HG03354 (cell line): ENCODE data around the gene TEX261.
A peak's percentile ranks its signal among the peaks of the same experiment; 100 is the strongest.
"Not testable (repeated sequence)": the region's sequence is repeated elsewhere in the genome, so short reads cannot be mapped to it uniquely, and the experiment has no call there.

Experiments used
- ATAC-seq: cut with Tn5 transposase; IDR thresholded peaks from one replicate; pipeline ENCODE4 v1.9.1; 2021; ENCODE audit warnings: mild to moderate bottlenecking; ENCODE audit not compliant: unreplicated experiment, poor library complexity, severe bottlenecking

The TEX261 gene

DNA sequence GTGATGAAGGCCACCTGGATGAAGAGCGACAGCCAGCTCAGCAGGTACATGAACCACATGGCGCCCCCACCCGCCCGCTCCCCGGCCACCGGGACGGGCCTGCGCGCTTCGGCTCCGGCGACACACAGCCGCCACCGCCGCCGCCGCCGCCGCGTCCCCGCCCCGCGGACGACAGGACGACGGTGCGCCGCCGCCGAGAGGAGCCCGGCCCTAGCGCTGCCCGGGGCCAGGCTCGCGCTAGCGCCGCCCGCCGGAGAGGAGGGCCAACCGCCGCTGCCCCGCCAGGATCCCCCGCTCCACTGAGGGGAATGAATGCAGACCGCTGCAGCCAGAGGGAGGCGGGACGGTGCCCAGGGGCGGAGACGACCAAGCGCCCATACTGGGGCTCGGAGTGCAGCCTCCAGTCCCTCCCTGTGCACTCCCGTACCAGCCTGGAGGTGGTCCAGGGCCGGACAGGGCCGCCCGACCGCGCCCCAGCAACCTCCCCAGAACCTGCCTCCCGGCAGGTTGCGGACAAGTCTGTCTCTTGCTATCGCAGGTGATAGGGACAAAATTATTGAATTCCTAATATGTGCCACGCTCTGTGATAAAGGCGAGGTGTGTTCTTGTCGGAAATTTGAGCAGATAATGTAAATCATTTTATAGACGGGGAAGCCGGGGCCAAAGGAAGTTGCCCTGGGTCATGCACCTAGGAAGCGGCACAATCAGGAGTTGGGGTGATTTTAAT is at the start of gene TEX261:
Gene TEX261 (minus strand): TSS at position 175 of the 727 bp plus-strand sequence. CDS start 116 bp downstream, at position 59.
- peak; percentile 95 for ATAC-seq

DNA sequence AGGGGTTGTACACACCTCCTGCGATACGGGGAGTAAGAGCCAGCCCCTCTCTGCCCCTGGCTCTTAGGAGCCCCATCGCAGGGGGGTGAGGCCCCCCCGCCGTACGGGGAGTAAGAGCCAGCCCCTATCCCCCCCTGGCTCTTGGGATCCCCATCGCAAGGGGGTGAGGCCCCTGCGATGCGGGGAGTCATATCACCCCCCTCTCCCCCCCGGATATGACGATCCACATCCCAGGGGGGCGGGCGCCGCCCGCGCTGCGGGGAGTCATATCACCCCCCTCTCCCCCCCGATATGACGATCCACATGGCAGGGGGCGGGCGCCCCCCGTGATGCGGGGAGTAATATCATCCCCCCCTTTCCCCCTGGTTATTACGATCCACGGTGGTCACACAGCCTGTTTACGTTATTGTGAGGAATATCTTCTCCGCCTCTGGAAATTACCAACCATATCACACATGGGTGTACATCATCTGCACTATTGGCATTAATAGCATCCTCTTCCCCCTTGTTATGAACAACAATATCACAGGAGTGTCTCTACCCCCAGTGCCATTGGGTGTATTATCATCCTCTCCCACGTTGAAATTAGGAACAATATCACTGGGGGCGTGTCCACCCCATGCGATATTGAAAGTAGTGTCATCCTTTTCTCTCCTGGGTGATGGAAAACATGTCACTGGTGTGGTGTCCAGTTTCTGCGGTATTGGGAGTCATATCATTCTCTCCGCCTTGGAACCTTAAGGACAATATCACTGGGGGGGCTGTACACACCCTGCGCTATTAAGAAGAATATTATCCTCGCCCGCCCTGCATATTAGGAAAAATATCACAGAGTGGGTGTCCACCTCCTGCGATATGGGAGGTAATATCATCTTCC is 49.1 kb upstream of the TEX261 start:
- no peak for ATAC-seq

DNA sequence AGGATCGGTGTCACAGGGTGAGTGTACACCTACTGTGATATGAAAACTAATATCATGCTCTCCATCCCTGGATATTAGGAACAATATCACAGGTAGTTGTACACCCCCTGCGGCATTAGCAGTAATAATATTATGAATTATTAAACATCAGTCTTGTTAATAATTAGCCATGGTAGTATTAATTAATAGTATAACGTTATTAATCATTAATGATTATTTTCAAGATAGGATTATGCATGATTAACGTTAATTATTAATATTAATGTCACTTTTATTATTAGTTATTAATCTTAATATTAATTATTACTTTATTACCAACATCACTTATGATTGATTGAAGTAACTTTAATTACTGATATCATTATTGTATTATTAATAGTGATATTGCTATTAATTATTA is 47.6 kb upstream of the TEX261 start:
- no peak for ATAC-seq

DNA sequence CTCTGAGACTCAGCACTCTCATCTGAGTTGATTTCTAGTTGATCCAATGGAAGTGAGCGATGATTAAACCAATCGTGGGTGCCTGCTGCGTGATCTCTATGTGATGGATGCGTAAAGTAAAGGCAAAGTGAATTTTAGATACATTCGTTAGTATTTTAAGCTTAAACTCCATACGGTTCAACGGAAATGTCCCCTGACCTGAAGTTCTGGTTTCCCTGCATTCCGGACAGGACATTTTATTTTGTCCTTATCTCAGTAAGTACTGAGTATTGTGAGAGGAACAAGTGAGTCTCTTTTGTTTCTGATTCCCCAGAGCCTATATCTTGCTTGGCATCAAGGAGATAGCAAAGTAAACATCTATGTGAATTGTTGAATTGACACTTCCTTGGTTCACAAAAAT is 41.6 kb upstream of the TEX261 start:
- not testable (repeated sequence) for ATAC-seq

DNA sequence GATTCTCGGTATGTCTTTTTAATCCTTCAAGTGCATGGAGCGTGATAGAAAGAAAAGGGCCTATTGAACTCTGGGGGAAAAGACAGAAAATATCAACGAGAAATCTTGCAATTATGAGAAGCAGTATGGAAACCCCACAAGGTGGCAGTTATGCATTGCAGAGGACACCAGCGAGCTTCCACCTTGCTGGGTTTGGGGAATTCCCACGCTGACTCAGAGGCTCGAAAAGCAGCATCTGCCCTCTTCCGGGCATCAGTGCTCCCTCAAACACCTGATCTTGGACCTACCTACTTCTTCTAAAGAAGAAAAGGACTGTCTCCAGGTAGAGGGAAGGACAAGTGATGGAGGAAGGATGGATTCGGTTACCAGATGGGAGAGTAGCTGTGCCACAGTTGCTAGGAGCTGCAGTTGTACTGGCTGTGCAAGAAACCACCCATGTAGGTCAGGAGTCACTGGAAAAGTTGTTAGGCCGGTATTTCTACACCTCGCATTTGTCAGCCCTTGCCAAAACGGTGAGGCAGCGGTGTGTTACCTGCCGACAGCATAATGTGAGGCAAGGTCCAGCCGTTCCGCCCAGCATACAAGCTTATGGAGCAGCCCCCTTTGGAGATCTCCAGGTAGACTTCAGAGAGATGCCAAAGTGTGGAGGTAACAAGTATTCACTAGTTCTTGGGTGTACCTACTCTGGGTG is 29.0 kb upstream of the TEX261 start:
- ATAC-seq, result not testable (repeated sequence)

DNA sequence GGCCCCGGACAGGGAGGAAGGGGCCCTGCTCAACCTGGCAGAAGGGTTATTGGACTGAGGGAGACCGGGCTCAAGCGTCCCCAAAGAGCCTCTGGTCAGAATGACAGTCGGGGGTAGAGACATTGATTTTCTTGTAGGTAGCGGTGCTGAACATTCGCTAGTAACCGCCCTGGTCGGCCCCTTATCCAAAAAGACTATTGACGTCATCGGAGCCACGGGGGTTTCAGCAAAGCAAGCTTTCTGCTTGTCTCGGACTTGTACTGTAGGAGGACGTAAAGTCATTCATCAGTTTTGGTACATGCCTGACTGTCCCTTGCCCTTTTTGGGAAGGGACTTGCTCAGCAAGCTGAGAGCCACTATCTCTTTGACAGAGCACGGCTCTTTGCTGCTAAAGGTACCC is 26.7 kb upstream of the TEX261 start:
- ATAC-seq, result not testable (repeated sequence)

DNA sequence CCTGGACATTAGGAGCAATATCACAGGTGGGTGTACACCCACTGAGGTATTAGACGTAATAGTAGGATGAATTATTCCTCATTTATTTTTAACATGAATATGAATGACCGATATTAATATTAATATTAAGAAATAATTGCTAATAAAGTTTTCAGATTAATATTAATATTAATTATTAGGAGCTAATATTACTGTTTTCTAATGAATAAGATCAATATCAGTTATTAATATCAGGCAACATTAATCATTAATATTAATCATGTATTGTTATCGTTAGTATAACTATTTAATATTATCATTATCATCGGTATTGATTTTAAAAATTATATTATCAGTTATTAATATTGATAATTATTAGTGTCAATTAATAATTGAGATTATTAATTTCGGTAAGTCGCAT is 25.3 kb upstream of the TEX261 start:
- not testable (repeated sequence) for ATAC-seq

DNA sequence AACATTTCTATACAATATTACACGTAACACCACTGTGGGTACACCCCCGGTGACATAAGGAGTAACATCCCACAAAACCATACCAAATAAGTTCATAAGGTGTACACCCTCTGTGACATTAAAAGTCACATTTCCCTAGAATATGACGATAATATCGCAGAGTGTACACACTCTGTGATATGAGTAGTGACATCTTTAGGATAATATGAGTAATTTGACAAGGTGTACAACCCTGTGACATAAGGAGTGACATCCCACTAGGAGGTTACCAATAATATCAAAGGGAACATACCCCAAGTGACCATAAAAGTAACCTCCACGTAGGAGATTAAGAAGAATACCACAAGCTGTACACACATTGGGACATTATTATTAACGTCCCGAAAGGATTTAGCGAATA is 24.0 kb upstream of the TEX261 start:
- no peak for ATAC-seq

DNA sequence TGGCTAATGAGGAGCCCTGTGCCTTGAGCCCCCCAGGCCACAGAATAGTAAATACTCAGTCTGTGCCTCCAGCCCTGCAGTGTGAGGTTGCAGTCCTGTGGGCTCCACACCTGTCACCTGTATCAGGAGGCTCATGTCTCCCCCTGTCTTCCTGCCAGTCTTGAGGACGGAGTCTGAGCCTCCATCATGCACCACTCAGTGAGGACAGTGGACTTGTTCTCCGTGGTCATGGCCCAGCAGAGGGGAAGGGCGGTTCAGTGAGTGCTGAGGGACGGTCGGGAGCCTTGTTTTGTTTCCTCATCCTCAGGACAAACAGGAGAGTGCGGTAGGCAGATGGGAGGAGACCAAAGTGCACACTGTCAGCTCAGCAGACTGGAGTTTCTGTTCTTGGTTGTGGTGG is 17.1 kb upstream of the TEX261 start:
- not testable (repeated sequence) for ATAC-seq

DNA sequence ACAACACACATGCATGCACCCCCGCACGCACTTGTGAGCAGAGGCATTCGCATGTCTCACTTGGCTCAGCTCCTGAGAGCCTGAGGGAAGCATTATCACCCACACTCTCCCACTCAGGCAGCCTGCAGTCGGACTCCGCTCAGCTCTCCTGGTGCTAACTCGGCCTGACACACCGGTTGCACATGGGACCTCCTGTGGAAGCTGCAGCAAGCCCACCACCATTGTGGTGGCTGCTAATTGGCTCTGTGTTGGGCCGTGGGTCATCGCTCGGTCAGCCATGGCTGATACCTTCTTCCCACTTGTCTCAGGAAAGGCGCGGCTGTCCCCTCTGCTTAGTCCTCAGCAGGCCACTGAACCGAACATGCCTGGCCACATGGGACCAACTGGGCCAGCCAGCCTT is 13.7 kb upstream of the TEX261 start:
- no peak for ATAC-seq

DNA sequence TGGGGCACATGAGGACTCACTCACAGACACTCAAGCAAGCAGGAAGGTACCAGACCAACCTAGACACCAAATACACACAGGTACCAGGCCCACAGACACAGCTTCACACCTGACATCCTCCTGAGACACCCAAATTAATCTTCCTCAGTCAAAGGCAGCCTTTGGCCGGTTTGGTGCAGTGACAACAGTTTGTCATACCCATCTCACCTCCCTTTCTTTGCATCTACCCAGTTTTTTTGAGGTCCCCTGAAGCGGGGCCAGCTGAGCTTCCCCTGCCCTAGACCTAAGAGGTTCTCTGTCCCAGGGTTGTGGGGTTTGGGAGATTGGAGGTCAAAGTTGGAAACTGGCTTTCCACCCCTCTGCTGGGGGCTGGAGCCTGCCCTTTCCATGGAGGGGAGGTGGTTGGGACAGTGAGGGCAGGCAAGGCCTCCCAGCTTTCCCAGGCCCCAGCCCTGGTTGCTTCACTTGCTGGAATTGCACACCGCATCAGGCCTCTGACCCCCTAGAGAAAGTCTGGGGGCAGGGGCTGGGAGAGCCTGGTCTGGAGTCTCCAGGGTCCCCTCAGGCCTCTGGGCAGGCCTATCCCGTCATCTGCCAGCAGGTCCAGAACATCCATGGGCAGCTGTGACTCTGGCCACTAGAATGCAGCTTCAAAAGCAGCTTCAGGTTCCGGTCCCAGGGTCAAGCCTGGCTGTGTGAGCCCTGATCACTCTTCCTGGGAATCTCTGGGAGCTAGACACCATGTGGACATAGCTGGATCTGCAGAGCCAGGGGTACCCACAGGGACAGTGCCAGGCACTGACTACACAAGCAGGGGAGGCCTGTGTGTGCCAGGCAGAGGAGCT is 12.5 kb upstream of the TEX261 start:
- no peak for ATAC-seq

DNA sequence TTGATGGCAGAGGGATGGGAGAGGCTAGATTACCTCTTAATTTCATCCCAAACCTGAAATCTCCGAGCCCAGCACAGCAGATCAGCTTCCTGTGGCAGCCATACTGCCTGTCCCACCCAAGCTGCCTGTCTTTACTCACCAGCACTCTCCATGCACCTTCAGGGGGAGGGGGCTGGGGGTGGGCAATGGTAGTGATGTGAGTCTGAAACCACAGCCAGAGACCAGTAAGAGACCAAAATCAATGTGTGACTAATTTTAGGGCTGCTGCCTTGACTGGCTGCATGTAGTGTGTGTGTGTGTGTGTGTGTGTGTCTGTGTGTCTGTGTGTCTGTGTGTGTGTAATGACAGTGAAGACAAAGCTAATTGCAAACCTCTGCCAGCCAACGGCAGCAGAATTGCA is 11.7 kb upstream of the TEX261 start:
- ATAC-seq, result no peak

DNA sequence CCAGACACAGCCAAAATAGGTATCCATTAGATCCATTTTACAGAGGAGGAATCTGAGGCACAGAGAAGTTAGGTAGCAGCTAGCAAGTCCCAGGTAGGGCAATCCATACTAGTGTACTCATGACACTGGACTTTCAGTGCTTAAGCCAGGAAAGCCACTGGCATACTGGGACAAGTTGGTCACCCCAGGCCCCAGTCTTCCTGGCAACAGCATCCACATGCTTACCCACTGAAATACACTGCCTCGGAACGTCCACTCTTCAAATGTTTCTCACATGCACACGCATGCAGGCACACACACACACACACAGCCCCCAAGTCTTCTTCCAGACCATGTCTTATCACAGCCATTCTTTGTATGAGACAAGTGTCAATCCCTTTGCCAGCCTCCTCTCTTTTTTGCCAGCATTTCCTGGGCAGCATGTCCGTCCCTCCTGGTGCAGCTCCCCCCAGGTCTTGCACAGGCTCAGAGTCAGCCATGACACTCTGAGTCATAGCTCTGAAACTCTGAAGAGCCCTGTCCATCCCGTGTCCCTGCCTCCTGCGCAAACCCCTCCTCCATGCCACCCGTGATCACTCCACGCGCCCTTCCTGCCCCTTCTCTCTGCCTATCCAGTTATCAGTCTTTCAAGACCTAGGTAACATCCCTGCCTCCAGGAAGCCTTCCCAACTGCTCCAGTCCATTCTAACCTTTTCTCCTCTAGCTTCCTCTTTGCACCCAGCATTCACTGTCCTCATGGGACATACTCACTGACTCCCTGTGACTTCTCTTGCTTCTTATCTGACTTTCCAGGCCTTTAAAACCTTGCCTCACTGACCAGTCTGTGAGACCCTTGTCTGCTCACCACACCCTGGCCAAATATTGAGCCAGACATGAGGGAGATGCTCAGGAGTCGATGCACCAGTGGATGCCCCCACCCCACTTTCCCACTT is 10.9 kb upstream of the TEX261 start:
- ATAC-seq, result no peak

DNA sequence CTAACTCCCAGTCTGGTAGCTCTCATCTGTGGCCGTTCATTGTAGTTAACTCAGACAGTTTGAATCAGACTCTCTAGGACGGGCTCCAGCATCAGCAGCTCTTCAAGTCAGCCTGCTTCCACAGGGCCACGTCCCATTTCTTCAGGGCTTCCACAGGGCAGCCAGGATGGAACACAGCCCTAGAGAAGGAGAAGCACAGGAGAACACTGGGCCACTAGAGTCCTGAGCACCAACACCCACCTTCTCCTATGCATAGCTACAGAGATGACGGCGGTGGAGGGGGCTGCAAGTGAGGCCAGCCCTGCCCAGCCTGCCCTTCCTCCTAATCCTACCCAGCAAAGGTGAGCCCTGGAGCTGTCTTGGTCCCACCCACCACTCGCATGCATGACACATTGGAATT is 10.2 kb upstream of the TEX261 start:
- ATAC-seq, result no peak

DNA sequence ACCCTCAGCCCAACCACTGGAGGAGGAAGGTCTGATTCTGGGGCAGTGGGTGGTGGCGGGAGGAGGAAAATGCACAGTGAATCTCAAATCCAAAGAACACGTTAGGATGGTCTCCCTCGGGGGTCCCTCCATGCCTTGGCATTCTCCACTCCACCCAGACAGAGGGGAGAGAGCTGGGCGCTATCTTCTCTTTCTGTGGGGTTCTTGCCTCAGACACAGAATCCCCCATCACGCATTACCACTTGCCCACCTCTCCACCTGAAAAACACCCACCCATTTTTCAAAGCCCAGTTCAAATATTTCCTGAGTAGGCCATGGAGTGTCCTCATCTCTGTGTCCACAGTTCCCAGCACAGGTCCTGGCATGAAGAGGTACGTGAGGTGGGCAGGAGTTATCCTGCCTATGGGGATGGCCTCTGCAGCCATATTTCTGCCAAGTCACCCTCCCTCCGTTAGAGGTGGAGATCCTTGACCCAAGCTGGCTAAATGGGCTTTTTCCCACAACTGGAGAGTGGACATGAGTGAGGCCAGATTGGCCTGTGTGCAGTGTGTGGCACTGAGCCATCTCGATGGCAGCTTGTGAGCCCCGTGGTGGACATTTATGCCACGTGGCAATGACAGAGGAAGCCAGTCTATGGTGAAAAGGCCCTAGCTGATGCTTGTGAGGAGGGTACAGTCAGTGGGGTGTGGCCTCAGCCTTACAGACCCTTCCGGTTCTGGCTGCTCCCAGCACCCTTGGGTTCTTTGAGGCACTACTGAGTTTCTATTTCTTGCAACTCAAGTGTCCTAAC is 9.5 kb upstream of the TEX261 start:
- no peak for ATAC-seq

DNA sequence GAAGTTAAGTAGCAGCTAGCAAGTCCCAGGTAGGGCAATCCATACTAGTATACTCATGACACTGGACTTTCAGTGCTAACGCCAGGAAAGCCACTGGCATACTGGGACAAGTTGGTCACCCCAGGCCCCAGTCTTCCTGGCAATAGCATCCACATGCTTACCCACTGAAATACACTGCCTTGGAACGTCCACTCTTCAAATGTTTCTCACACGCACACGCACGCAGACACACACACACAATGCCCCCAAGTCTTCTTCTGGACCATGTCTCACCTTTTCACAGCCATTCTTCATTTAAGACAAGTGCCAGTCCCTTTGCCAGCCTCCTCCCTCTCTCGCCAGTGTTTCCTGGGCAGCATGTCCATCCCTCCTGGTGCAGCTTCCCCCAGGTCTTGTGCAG is 8.7 kb upstream of the TEX261 start:
- no peak for ATAC-seq

DNA sequence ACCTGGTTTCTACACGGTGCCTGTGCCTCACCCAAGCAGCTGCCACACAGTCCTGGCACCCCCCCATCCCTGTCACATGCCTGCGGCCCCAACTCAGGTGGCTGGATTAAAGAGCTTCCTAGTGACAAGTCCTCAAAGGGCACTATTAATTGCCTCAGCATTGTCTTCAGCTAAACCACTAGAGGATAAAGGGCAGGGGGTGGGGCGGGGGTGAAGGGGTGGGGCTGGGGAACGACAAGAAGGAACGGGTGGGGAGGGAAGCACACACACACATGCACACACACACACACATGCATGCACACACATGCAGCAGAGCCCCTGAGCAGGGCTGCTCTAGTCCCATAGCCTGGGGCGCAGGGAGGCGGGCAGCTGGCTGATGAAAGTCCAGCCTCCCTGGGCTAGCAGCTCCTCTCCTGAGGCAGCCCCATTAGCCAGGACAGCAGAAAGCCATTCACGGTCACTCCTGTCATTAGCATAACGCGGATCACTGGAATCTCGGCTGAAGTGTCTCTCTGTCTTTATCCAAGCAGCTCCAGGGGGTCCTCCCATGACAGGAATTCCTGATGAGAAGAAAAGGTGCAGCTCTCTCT is 7.4 kb upstream of the TEX261 start:
- ATAC-seq, result no peak

DNA sequence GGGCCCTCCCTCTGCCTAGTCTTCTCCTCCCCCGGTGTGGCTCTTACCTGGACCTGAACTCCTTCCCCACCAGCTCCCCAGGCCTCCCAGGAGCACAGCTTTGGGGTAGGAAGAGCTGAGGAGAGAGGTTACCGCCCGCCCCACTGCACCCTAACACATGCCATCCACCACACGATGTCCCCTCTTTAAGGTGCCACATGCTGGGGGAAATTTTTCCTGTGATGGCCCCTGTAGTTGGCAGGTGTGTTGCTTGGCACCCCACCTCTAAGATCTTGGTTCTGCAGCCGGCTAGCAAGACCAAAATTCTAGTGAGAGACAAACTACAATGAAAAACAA is 6.9 kb upstream of the TEX261 start:
- no peak for ATAC-seq
